HL-60 (cell line): ENCODE results near the gene ARF6.

Source experiments
- DNase-seq, 2 experiments: peaks; one replicate each; pipeline ENCODE4 v3.0.0-alpha.2; 2010 to 2020; ENCODE audit warnings: low read depth in 1 of 2, low spot score in 1 of 2
- H3K27ac ChIP-seq: fragments of 250-450 bp; sonication (Bioruptor Pico); replicated peaks from 2 replicates; pipeline ENCODE4 v1.5.1; 2020; ENCODE audit warnings: mild to moderate bottlenecking, moderate library complexity
- H3K27me3 ChIP-seq: fragments of 250-450 bp; sonication (Bioruptor Pico); 2 replicates; pipeline ENCODE4 v1.5.1; 2021; ENCODE audit warnings: mild to moderate bottlenecking, moderate library complexity; ENCODE audit not compliant: insufficient read depth, poor library complexity, severe bottlenecking
- H3K4me3 ChIP-seq: replicated peaks from 2 replicates; pipeline ENCODE4 v1.5.1; 2011; ENCODE audit warnings: mild to moderate bottlenecking, control low read depth, low read length; ENCODE audit not compliant: insufficient read depth
- GABPA ChIP-seq: IDR thresholded peaks from 2 replicates; pipeline ENCODE4 v1.6.1; 2012; ENCODE audit warnings: low read depth
- POLR2AphosphoS5 ChIP-seq: IDR thresholded peaks from 2 replicates; pipeline ENCODE4 v1.6.1; 2012; ENCODE audit warnings: low read depth
- SPI1 ChIP-seq: IDR thresholded peaks from 2 replicates; pipeline ENCODE4 v1.6.1; 2012; ENCODE audit warnings: low read depth, mild to moderate bottlenecking, borderline replicate concordance
- TF ChIP-seq, protein P1 (sequence below): IDR thresholded peaks from 2 replicates; pipeline ENCODE4 v1.6.1; 2012; ENCODE audit warnings: low read depth; ENCODE audit not compliant: insufficient replicate concordance
- TF ChIP-seq, protein P2 (sequence below): IDR thresholded peaks from one replicate; pipeline ENCODE4 v1.5.1; 2011; ENCODE audit warnings: low read length, control low read depth, inconsistent platforms; ENCODE audit not compliant: insufficient read depth

The ARF6 gene

DNA sequence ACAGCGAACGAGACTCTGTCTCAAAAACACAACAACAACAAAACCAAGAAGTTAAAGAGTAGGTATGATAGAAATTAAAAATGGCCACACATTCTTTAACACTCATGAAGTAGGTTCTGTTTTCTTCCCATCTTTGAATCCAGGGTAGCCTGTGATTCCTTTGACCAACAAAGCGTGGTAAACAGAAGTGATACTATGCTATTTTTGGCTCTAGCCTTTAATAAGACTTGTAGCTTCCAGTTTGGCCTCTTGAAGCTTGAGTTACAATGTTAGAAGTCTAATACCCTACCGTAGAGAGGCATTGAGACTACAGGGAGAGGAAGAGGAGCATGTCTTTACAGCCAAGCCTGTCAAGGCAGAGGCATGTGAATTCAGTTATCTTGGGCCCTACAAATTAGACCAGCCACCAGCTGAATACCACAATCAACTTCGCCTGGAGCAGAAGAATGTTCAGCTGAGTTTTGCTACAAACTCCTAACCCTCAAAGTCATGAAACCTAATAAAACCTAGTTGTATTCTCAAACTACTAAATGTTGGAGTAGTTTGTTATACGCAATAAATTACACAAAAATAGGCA lies 35.4 kb upstream of the ARF6 start:
- Histone ChIP-seq H3K4me3 (no peak overlapping the region), H3K27me3 (no peaks in the 10 kb centered on the region), H3K27ac (no peak overlapping the region)
- DNase-seq: no peak
- TF ChIP-seq SPI1 (no peak), GABPA (no peak), POLR2AphosphoS5 (no peak)
- TF ChIP-seq, protein P1, sequence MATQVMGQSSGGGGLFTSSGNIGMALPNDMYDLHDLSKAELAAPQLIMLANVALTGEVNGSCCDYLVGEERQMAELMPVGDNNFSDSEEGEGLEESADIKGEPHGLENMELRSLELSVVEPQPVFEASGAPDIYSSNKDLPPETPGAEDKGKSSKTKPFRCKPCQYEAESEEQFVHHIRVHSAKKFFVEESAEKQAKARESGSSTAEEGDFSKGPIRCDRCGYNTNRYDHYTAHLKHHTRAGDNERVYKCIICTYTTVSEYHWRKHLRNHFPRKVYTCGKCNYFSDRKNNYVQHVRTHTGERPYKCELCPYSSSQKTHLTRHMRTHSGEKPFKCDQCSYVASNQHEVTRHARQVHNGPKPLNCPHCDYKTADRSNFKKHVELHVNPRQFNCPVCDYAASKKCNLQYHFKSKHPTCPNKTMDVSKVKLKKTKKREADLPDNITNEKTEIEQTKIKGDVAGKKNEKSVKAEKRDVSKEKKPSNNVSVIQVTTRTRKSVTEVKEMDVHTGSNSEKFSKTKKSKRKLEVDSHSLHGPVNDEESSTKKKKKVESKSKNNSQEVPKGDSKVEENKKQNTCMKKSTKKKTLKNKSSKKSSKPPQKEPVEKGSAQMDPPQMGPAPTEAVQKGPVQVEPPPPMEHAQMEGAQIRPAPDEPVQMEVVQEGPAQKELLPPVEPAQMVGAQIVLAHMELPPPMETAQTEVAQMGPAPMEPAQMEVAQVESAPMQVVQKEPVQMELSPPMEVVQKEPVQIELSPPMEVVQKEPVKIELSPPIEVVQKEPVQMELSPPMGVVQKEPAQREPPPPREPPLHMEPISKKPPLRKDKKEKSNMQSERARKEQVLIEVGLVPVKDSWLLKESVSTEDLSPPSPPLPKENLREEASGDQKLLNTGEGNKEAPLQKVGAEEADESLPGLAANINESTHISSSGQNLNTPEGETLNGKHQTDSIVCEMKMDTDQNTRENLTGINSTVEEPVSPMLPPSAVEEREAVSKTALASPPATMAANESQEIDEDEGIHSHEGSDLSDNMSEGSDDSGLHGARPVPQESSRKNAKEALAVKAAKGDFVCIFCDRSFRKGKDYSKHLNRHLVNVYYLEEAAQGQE: no peak
- TF ChIP-seq, protein P2, sequence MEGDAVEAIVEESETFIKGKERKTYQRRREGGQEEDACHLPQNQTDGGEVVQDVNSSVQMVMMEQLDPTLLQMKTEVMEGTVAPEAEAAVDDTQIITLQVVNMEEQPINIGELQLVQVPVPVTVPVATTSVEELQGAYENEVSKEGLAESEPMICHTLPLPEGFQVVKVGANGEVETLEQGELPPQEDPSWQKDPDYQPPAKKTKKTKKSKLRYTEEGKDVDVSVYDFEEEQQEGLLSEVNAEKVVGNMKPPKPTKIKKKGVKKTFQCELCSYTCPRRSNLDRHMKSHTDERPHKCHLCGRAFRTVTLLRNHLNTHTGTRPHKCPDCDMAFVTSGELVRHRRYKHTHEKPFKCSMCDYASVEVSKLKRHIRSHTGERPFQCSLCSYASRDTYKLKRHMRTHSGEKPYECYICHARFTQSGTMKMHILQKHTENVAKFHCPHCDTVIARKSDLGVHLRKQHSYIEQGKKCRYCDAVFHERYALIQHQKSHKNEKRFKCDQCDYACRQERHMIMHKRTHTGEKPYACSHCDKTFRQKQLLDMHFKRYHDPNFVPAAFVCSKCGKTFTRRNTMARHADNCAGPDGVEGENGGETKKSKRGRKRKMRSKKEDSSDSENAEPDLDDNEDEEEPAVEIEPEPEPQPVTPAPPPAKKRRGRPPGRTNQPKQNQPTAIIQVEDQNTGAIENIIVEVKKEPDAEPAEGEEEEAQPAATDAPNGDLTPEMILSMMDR: no peak

DNA sequence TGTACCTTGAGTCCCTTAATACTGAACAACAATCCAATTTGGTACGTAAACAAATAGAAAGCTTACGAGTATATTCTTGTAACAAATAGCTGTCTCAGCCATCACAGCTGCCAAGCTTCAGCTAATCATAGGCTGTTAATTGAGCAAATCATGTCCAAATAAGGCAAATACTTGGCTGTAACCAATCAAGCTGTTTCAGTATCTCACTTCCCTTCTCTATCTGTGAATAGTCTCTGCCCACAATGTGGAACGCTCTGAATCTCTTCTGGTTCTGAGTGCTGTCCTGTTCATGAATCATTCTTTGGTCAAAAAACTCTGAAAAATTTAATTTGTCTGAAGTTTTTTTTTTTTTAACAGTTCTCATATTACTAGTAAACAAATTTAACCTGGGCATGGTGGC lies 34.5 kb upstream of the ARF6 start:
- DNase-seq: no peak
- no peak for TF ChIP-seq GABPA
- TF ChIP-seq, protein P2: no peak
- no peak for TF ChIP-seq POLR2AphosphoS5
- no peak; the same call in 1 of the 2 replicates for TF ChIP-seq SPI1
- TF ChIP-seq, protein P1: no peak
- Histone ChIP-seq H3K27ac (no peak overlapping the region), H3K4me3 (no peak overlapping the region), H3K27me3 (no peaks in the 10 kb centered on the region)

DNA sequence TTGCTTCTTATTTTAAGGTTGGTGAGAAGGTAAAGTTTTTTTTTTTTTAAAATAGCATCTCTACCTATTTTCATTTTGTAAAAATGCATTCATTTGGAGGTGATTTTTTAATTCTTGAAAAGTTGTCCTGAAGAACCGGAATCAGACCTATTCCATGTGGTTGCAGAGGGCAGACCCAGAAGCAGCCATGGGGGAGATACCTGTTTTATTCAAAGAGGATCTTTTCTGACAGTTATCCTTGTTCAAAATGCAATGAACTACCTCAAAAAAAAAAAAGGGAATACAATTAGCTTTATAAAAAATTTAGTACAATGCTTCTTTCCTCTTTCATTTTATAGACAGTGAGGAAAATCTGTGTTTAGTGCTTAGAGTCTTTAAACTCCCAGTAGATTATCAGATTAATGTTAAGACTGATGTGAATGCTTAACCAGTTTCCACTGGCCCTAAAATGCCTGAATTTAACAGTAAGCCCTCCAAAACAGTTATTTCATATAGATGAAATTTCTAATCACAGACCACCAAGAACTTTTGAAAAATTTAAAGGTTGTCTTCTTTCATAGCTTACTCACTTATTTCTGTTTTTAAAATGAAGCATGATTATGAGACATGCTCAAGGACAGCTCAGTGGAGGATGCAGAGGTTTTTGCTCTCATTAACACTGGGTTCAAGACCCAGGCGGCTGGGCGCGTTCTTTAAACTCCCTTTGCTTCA lies 31.7 kb upstream of the ARF6 start:
- TF ChIP-seq POLR2AphosphoS5 (no peak), GABPA (no peak), SPI1 (no peak)
- TF ChIP-seq, protein P2: no peak
- TF ChIP-seq, protein P1: no peak
- H3K27ac ChIP-seq: peak overlapping the region; percentile 87
- no peak for DNase-seq
- H3K27me3 ChIP-seq: no peaks in the 10 kb centered on the region
- peak overlapping the region; percentile 53 for H3K4me3 ChIP-seq
